CD14-positive monocyte (primary cell): ENCODE measurements around the gene CYB561D1. TPM values are rescaled to one million over a fixed set of nuclear protein-coding genes. Genes with fewer than 3 reads are reported as not detected.
A peak's percentile ranks its signal among the peaks of the same experiment; 100 is the strongest.

Experiments
- DNase-seq, 3 donors: peaks; one replicate each; pipeline ENCODE4 v3.0.0-alpha.2; 2011 to 2022
- H2AFZ ChIP-seq: 2 replicates; pipeline ENCODE4 v1.6.0; 2012; ENCODE audit warnings: mild to moderate bottlenecking, low read depth, low read length, inconsistent platforms; ENCODE audit not compliant: insufficient read depth, poor library complexity, severe bottlenecking
- H3K27ac ChIP-seq, 2 donors: 1 replicate in 1 of 2; 2 replicates in 1 of 2; pipeline ENCODE4 v1.5.1; 2012 to 2013; ENCODE audit warnings: low read length in 2 of 2, control low read depth in 1 of 2, inconsistent platforms in 1 of 2, low read depth in 1 of 2, mild to moderate bottlenecking in 1 of 2
- H3K27me3 ChIP-seq, 2 donors: one replicate each; pipeline versions ENCODE4 v1.6.0 to v1.6.1; 2011 to 2013; ENCODE audit warnings: low read length in 2 of 2; ENCODE audit not compliant: control insufficient read depth in 2 of 2, insufficient read depth in 2 of 2
- H3K36me3 ChIP-seq, 2 donors: replicated peaks in 1 of 2; 1 replicate in 1 of 2; 2 replicates in 1 of 2; pipeline versions ENCODE4 v1.5.1 to v1.6.1; 2012 to 2013; ENCODE audit warnings: low read length in 2 of 2, control low read depth in 1 of 2, inconsistent platforms in 1 of 2, mild to moderate bottlenecking in 1 of 2; ENCODE audit not compliant: insufficient read depth in 2 of 2, control insufficient read depth in 1 of 2
- H3K4me1 ChIP-seq, 2 donors: 1 replicate in 1 of 2; 2 replicates in 1 of 2; pipeline versions ENCODE4 v1.5.1 to v1.6.1; 2012 to 2013; ENCODE audit warnings: low read length in 2 of 2, control low read depth in 1 of 2, inconsistent platforms in 1 of 2, mild to moderate bottlenecking in 1 of 2, moderate library complexity in 1 of 2; ENCODE audit not compliant: insufficient read depth in 2 of 2, control insufficient read depth in 1 of 2
- H3K4me2 ChIP-seq: replicated peaks from 2 replicates; pipeline ENCODE3; 2012; ENCODE audit warnings: low read length, moderate library complexity, mild to moderate bottlenecking; ENCODE audit not compliant: poor library complexity, severe bottlenecking; ENCODE audit errors: extremely low read depth
- H3K4me3 ChIP-seq, 3 experiments: fragments of 200-600 bp in 1 of 3; sonication (generic) in 1 of 3; replicated peaks in 1 of 3; 1 replicate in 2 of 3; 2 replicates in 1 of 3; pipeline ENCODE4 v1.5.1; 2011 to 2013; ENCODE audit warnings: low read length in 3 of 3, mild to moderate bottlenecking in 3 of 3, control low read depth in 2 of 3, low read depth in 2 of 3, inconsistent platforms in 1 of 3, moderate library complexity in 1 of 3
- H3K79me2 ChIP-seq: 2 replicates; pipeline ENCODE4 v1.6.0; 2012; ENCODE audit warnings: mild to moderate bottlenecking, control low read depth, inconsistent platforms, low read length, moderate library complexity; ENCODE audit not compliant: insufficient read depth
- H3K9ac ChIP-seq: 2 replicates; pipeline ENCODE4 v1.6.0; 2017; ENCODE audit warnings: low read length, mild to moderate bottlenecking; ENCODE audit not compliant: insufficient read depth, poor library complexity, severe bottlenecking
- H3K9me3 ChIP-seq, 2 donors: replicated peaks in 1 of 2; 1 replicate in 1 of 2; 2 replicates in 1 of 2; pipeline versions ENCODE4 v1.5.1 to v1.6.1; 2012 to 2013; ENCODE audit warnings: low read length in 2 of 2, control low read depth in 1 of 2; ENCODE audit not compliant: control insufficient read depth in 1 of 2, insufficient read depth in 1 of 2
- H4K20me1 ChIP-seq: 2 replicates; pipeline ENCODE4 v1.6.0; 2012; ENCODE audit warnings: mild to moderate bottlenecking, low read length, control low read depth, moderate library complexity; ENCODE audit not compliant: insufficient read depth
- H3K27ac Mint-ChIP-seq, 7 donors: one replicate each; pipeline ENCODE4 v1.8.0; 2020; ENCODE audit warnings: mild to moderate bottlenecking in 7 of 7, mixed read lengths in 7 of 7, moderate library complexity in 6 of 7, inconsistent platforms in 2 of 7
- H3K27me3 Mint-ChIP-seq, 3 donors: one replicate each; pipeline ENCODE4 v1.8.0; 2021 to 2022; ENCODE audit warnings: low read depth in 3 of 3, mild to moderate bottlenecking in 3 of 3, mixed read lengths in 3 of 3, moderate library complexity in 3 of 3, inconsistent platforms in 1 of 3
- H3K36me3 Mint-ChIP-seq, 2 donors: one replicate each; pipeline ENCODE4 v1.8.0; 2020; ENCODE audit warnings: mixed read lengths in 2 of 2, inconsistent platforms in 1 of 2, mild to moderate bottlenecking in 1 of 2
- H3K4me1 Mint-ChIP-seq: one replicate; pipeline ENCODE4 v1.8.0; 2020; ENCODE audit warnings: mild to moderate bottlenecking, mixed read lengths
- H3K4me3 Mint-ChIP-seq, 2 donors: one replicate each; pipeline ENCODE4 v1.8.0; 2020; ENCODE audit warnings: mild to moderate bottlenecking in 2 of 2, mixed read lengths in 2 of 2, moderate library complexity in 1 of 2
- H3K9me3 Mint-ChIP-seq, 7 donors: one replicate each; pipeline ENCODE4 v1.8.0; 2020 to 2022; ENCODE audit warnings: mixed read lengths in 7 of 7, mild to moderate bottlenecking in 6 of 7, moderate library complexity in 6 of 7, inconsistent platforms in 2 of 7
- CTCF ChIP-seq: fragments of 200-600 bp; IDR thresholded peaks from one replicate; pipeline ENCODE4 v1.8.0; 2022; ENCODE audit warnings: antibody characterized with exemption, mild to moderate bottlenecking
- WGBS: methylation state at CpG from one replicate; pipeline ENCODE4 v1.1.5; 2013; ENCODE audit warnings: missing lambda C conversion rate; ENCODE audit not compliant: insufficient coverage; 5-methylcytosine and 5-hydroxymethylcytosine counted together
- intact Hi-C, 2 donors: fragments of 100-400 bp; cut with micrococcal nuclease; formaldehyde crosslinking; loops; one replicate each; pipeline versions ENCODE4 v1.15.0 to v1.15.1; 2023
- polyA plus RNA-seq, 3 donors: library from polyadenylated mRNA; depleted of rRNA in 1 of 3; unstranded in 2 of 3; stranded (reverse) in 1 of 3; fragments of 300-500 nt in 2 of 3; fragments of >200 nt in 1 of 3; fragmentation: Illumina TruSeq in 2 of 3; gene quantifications; 1 replicate in 2 of 3; 2 replicates in 1 of 3; pipeline ENCODE4 v1.2.3, GENCODE V29; 2012 to 2021

CYB561D1 gene
- polyA plus RNA-seq, 3 donors = 1.4 to 13.2 (median 4.2) TPM

GRCh38 chr1:109478806-109479205 is 15.1 kb upstream of the CYB561D1 start:
- WGBS = 6% methylated on average over 6 of the region's 7 CpGs
- no peaks in the 10 kb centered on the region for H4K20me1 ChIP-seq
- no peak overlapping the region for H3K4me2 ChIP-seq
- no peak overlapping the region for H2AFZ ChIP-seq
- H3K27me3 ChIP-seq = peaks cover 8 to 31% of the 10 kb centered on the region in 2 donors
- H3K79me2 ChIP-seq = no peaks in the 10 kb centered on the region
- intact Hi-C loops = no loop called here
- no peak overlapping the region for H3K27ac Mint-ChIP-seq
- H3K36me3 Mint-ChIP-seq = no peaks in the 10 kb centered on the region
- no peak for TF ChIP-seq CTCF
- H3K27ac ChIP-seq = no peak overlapping the region
- no peak for DNase-seq
- peak overlapping the region in 1 of 2 donors; percentile 39 for H3K4me3 Mint-ChIP-seq
- peaks cover 20 to 22% of the 10 kb centered on the region in 2 donors for H3K4me1 ChIP-seq
- H3K9me3 Mint-ChIP-seq = no peaks in the 10 kb centered on the region
- peaks cover 28% of the 10 kb centered on the region for H3K4me1 Mint-ChIP-seq
- H3K9me3 ChIP-seq = no peaks in the 10 kb centered on the region
- no peaks in the 10 kb centered on the region for H3K36me3 ChIP-seq
- peaks cover 48 to 57% (median 51%) of the 10 kb centered on the region in 3 donors for H3K27me3 Mint-ChIP-seq
- no peak overlapping the region for H3K4me3 ChIP-seq
- H3K9ac ChIP-seq = no peak overlapping the region

GRCh38 chr1:109479311-109479710 is 14.6 kb upstream of the CYB561D1 start:
- H2AFZ ChIP-seq = no peak overlapping the region
- no peak overlapping the region for H3K27ac ChIP-seq
- WGBS = 78% methylated on average over 3 of the region's 5 CpGs
- H3K36me3 Mint-ChIP-seq = no peaks in the 10 kb centered on the region
- H3K9me3 ChIP-seq = no peaks in the 10 kb centered on the region
- H3K27me3 Mint-ChIP-seq = peaks cover 47 to 53% (median 51%) of the 10 kb centered on the region in 3 donors
- H3K79me2 ChIP-seq = no peaks in the 10 kb centered on the region
- no peak for TF ChIP-seq CTCF
- H3K27ac Mint-ChIP-seq = no peak overlapping the region
- no peak overlapping the region for H3K9ac ChIP-seq
- intact Hi-C loops = no loop called here
- no peak overlapping the region for H3K4me2 ChIP-seq
- H3K4me1 ChIP-seq = peaks cover 22 to 25% of the 10 kb centered on the region in 2 donors
- DNase-seq = no peak
- H3K9me3 Mint-ChIP-seq = no peaks in the 10 kb centered on the region
- H3K36me3 ChIP-seq = no peaks in the 10 kb centered on the region
- H3K4me1 Mint-ChIP-seq = peaks cover 30% of the 10 kb centered on the region
- H3K4me3 Mint-ChIP-seq = peak overlapping the region in 1 of 2 donors; percentile 5
- no peaks in the 10 kb centered on the region for H4K20me1 ChIP-seq
- H3K27me3 ChIP-seq = peaks cover 8 to 31% of the 10 kb centered on the region in 2 donors
- H3K4me3 ChIP-seq = no peak overlapping the region
